HEK293 (cell line): ENCODE measurements around the gene DPYSL3.

Experiments
- SETDB1 ChIP-seq: IDR thresholded peaks from one replicate; pipeline ENCODE4 v1.6.1; 2017; ENCODE audit warnings: mild to moderate bottlenecking, low read length, moderate library complexity, mixed read lengths; ENCODE audit not compliant: insufficient read length
- ZBTB1 ChIP-seq: fragments of 450-650 bp; formaldehyde crosslinking; IDR thresholded peaks from 2 replicates; pipeline ENCODE4 v1.5.1; 2016; ENCODE audit warnings: missing biosample characterization, missing genetic modification characterization
- ZBTB8A ChIP-seq: fragments of 450-650 bp; formaldehyde crosslinking; IDR thresholded peaks from 2 replicates; pipeline ENCODE4 v1.5.1; 2016; ENCODE audit warnings: missing biosample characterization, missing genetic modification characterization
- ZNF274 ChIP-seq, 2 experiments: fragments of 200-500 bp in 1 of 2; fragments of 450-650 bp in 1 of 2; sonication (Bioruptor generic) in 1 of 2; formaldehyde crosslinking in 1 of 2; IDR thresholded peaks; 2 replicates each; pipeline versions ENCODE4 v1.5.1 to v1.6.1; 2014 to 2016; ENCODE audit warnings: borderline replicate concordance in 1 of 2, inconsistent platforms in 1 of 2, low read length in 1 of 2, missing biosample characterization in 1 of 2, missing genetic modification characterization in 1 of 2
- ZNF501 ChIP-seq: fragments of 450-650 bp; formaldehyde crosslinking; IDR thresholded peaks from 2 replicates; pipeline ENCODE4 v1.5.1; 2016; ENCODE audit warnings: missing biosample characterization, missing genetic modification characterization
- ZNF596 ChIP-seq: fragments of 450-650 bp; IDR thresholded peaks from 2 replicates; pipeline ENCODE4 v1.5.0; 2018; ENCODE audit warnings: missing biosample characterization, mild to moderate bottlenecking, missing genetic modification characterization, moderate library complexity
- ZSCAN16 ChIP-seq: fragments of 450-650 bp; formaldehyde crosslinking; IDR thresholded peaks from 2 replicates; pipeline ENCODE4 v1.5.1; 2016; ENCODE audit warnings: missing biosample characterization, missing genetic modification characterization
- TF ChIP-seq, protein P1 (sequence below): fragments of 450-650 bp; formaldehyde crosslinking; IDR thresholded peaks from 2 replicates; pipeline ENCODE4 v1.5.1; 2016; ENCODE audit warnings: missing biosample characterization, missing genetic modification characterization
- TF ChIP-seq, protein P2 (sequence below): fragments of 450-650 bp; formaldehyde crosslinking; IDR thresholded peaks from 2 replicates; pipeline ENCODE4 v1.5.1; 2016; ENCODE audit warnings: missing biosample characterization, missing genetic modification characterization
- TF ChIP-seq, protein P3 (sequence below): fragments of 450-650 bp; formaldehyde crosslinking; IDR thresholded peaks from 2 replicates; pipeline ENCODE4 v1.5.1; 2016; ENCODE audit warnings: missing biosample characterization, missing genetic modification characterization

GRCh38 chr5:147436596-147436995, 73.3 kb downstream of the DPYSL3 start:
- TF ChIP-seq, protein P1, sequence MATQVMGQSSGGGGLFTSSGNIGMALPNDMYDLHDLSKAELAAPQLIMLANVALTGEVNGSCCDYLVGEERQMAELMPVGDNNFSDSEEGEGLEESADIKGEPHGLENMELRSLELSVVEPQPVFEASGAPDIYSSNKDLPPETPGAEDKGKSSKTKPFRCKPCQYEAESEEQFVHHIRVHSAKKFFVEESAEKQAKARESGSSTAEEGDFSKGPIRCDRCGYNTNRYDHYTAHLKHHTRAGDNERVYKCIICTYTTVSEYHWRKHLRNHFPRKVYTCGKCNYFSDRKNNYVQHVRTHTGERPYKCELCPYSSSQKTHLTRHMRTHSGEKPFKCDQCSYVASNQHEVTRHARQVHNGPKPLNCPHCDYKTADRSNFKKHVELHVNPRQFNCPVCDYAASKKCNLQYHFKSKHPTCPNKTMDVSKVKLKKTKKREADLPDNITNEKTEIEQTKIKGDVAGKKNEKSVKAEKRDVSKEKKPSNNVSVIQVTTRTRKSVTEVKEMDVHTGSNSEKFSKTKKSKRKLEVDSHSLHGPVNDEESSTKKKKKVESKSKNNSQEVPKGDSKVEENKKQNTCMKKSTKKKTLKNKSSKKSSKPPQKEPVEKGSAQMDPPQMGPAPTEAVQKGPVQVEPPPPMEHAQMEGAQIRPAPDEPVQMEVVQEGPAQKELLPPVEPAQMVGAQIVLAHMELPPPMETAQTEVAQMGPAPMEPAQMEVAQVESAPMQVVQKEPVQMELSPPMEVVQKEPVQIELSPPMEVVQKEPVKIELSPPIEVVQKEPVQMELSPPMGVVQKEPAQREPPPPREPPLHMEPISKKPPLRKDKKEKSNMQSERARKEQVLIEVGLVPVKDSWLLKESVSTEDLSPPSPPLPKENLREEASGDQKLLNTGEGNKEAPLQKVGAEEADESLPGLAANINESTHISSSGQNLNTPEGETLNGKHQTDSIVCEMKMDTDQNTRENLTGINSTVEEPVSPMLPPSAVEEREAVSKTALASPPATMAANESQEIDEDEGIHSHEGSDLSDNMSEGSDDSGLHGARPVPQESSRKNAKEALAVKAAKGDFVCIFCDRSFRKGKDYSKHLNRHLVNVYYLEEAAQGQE (tag by site-specific recombination): no peak
- TF ChIP-seq ZBTB8A (tag by site-specific recombination): no peak
- TF ChIP-seq, protein P2, sequence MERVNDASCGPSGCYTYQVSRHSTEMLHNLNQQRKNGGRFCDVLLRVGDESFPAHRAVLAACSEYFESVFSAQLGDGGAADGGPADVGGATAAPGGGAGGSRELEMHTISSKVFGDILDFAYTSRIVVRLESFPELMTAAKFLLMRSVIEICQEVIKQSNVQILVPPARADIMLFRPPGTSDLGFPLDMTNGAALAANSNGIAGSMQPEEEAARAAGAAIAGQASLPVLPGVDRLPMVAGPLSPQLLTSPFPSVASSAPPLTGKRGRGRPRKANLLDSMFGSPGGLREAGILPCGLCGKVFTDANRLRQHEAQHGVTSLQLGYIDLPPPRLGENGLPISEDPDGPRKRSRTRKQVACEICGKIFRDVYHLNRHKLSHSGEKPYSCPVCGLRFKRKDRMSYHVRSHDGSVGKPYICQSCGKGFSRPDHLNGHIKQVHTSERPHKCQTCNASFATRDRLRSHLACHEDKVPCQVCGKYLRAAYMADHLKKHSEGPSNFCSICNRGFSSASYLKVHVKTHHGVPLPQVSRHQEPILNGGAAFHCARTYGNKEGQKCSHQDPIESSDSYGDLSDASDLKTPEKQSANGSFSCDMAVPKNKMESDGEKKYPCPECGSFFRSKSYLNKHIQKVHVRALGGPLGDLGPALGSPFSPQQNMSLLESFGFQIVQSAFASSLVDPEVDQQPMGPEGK (tag by site-specific recombination): no peak
- TF ChIP-seq, protein P3, sequence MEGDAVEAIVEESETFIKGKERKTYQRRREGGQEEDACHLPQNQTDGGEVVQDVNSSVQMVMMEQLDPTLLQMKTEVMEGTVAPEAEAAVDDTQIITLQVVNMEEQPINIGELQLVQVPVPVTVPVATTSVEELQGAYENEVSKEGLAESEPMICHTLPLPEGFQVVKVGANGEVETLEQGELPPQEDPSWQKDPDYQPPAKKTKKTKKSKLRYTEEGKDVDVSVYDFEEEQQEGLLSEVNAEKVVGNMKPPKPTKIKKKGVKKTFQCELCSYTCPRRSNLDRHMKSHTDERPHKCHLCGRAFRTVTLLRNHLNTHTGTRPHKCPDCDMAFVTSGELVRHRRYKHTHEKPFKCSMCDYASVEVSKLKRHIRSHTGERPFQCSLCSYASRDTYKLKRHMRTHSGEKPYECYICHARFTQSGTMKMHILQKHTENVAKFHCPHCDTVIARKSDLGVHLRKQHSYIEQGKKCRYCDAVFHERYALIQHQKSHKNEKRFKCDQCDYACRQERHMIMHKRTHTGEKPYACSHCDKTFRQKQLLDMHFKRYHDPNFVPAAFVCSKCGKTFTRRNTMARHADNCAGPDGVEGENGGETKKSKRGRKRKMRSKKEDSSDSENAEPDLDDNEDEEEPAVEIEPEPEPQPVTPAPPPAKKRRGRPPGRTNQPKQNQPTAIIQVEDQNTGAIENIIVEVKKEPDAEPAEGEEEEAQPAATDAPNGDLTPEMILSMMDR (tag by site-specific recombination): no peak
- no peak for TF ChIP-seq ZSCAN16 (tag by site-specific recombination)
- no peak for TF ChIP-seq ZNF274 (IDR thresholded peaks at IDR 0.05; ENCODE audit: low read length)
- TF ChIP-seq ZNF274 (tag by site-specific recombination; IDR thresholded peaks at IDR 0.05; ENCODE audit: borderline replicate concordance): no peak
- no peak for TF ChIP-seq SETDB1
- no peak for TF ChIP-seq ZNF596 (tag by site-specific recombination)
- no peak for TF ChIP-seq ZNF501 (tag by site-specific recombination)
- TF ChIP-seq ZBTB1 (tag by site-specific recombination): no peak
